PFSK-1 (cell line): ENCODE measurements around the gene MYLIP.

Experiments used
- POLR2AphosphoS5 ChIP-seq: IDR thresholded peaks from 2 replicates; pipeline ENCODE4 v1.6.1; 2012; ENCODE audit warnings: low read depth, mild to moderate bottlenecking, control low read depth, low read length, moderate library complexity
- REST ChIP-seq, 2 experiments: IDR thresholded peaks; 2 replicates each; pipeline versions ENCODE4 v1.6.1 to v1.8.0; 2011 to 2012; ENCODE audit warnings: low read depth in 2 of 2, low read length in 2 of 2, control low read depth in 1 of 2, inconsistent platforms in 1 of 2, mild to moderate bottlenecking in 1 of 2, moderate library complexity in 1 of 2; ENCODE audit not compliant: insufficient read depth in 1 of 2
- SIN3A ChIP-seq: IDR thresholded peaks from 2 replicates; pipeline ENCODE4 v1.6.1; 2012; ENCODE audit warnings: mild to moderate bottlenecking, low read length, moderate library complexity, borderline replicate concordance; ENCODE audit not compliant: insufficient read depth
- TAF1 ChIP-seq: IDR thresholded peaks from 2 replicates; pipeline ENCODE4 v1.6.1; 2012; ENCODE audit warnings: low read length, control low read depth, borderline replicate concordance; ENCODE audit not compliant: insufficient read depth

GRCh38 chr6:16087386-16087785, 41.5 kb upstream of the MYLIP start:
- TF ChIP-seq REST (IDR thresholded peaks at IDR 0.05; ENCODE audit: insufficient read depth in 1 of 2, low read depth in 2 of 2, low read length in 2 of 2) (no peak), TAF1 (no peak), SIN3A (no peak), POLR2AphosphoS5 (no peak)
